Measurements from ENCODE around the gene ANO10. TPM values are rescaled to one million over a fixed set of nuclear protein-coding genes. Genes with fewer than 3 reads are reported as not detected.
"Not testable (repeated sequence)": the region's sequence is repeated elsewhere in the genome, so short reads cannot be mapped to it uniquely, and the experiment has no call there.

ANO10 gene
- total RNA-seq, 1 experiment from 2014 or later, result 9.7 TPM

DNA sequence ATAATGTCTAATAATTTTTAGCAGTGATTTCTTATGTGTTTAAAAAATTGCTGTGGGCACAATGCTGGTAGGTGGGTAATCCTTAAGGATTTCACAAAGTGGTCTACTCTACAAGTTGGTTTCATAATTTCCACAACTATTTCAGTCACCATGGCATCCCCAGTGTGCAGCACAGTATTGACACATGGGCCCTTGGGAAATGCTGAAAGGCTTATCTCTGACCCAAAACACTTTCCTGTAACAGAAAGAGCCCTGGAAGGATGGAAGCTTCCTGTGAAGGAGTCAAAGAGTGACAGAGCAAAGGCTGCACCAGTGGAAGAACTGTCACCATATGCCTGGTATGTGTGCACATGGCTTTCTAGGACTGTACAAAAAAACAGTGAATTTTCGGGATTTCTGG, 153.7 kb downstream of the ANO10 start:
- no peak overlapping the region for H3K27ac ChIP-seq (ENCODE audit: low read depth, low read length, poor library complexity, severe bottlenecking)
- TF ChIP-seq, protein P1, sequence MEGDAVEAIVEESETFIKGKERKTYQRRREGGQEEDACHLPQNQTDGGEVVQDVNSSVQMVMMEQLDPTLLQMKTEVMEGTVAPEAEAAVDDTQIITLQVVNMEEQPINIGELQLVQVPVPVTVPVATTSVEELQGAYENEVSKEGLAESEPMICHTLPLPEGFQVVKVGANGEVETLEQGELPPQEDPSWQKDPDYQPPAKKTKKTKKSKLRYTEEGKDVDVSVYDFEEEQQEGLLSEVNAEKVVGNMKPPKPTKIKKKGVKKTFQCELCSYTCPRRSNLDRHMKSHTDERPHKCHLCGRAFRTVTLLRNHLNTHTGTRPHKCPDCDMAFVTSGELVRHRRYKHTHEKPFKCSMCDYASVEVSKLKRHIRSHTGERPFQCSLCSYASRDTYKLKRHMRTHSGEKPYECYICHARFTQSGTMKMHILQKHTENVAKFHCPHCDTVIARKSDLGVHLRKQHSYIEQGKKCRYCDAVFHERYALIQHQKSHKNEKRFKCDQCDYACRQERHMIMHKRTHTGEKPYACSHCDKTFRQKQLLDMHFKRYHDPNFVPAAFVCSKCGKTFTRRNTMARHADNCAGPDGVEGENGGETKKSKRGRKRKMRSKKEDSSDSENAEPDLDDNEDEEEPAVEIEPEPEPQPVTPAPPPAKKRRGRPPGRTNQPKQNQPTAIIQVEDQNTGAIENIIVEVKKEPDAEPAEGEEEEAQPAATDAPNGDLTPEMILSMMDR (conservative IDR thresholded peaks at IDR 0.05; ENCODE audit: low read depth, low read length), result no peak
- no peak for TF ChIP-seq EZH2 (IDR thresholded peaks at IDR 0.05; ENCODE audit: borderline replicate concordance, low read depth, low read length, poor library complexity, severe bottlenecking)
- no peaks in the 10 kb centered on the region for H3K4me1 ChIP-seq (ENCODE audit: insufficient read depth, low read length, poor library complexity, severe bottlenecking)
- H3K36me3 ChIP-seq (ENCODE audit: insufficient read depth, low read length, poor library complexity, severe bottlenecking), result no peaks in the 10 kb centered on the region
- peak; percentile 0 for DNase-seq (ENCODE audit: low spot score)
- intact Hi-C loops (cut with micrococcal nuclease; ENCODE audit: unreplicated experiment), result no loop called here
- no TSS peak for BruUV-seq (replicated peaks)
- no peak overlapping the region for H3K4me3 ChIP-seq (ENCODE audit: low read depth, low read length, poor library complexity, severe bottlenecking)
- ChIA-PET POLR2A (ENCODE audit: low non-redundant PET) (no interaction called here), CTCF (no interaction called here)
- H3K9me3 ChIP-seq (ENCODE audit: low read depth, low read length, poor library complexity, severe bottlenecking), result no peaks in the 10 kb centered on the region
- H3K27me3 ChIP-seq (replicated peaks; ENCODE audit: insufficient read depth, low read depth, low read length, poor library complexity), result no peaks in the 10 kb centered on the region

DNA sequence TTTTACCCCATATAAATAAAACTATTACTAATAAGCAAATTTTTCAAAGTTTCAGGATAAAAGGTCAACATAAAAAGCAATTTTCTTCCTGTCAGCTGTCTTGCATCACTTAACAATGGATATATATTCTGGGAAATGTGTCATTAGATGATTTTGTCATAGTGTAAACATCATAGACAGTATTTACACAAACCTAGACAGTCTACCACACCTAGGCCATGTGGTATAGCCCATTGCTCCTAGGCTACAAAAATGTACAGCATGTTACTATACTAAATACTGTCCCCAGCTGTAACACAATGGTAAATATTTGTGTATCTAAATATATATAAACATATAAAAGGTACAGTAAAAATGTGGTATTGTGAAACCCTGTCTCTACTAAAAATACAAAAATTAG, 156.7 kb downstream of the ANO10 start:
- no peak overlapping the region for H3K4me3 ChIP-seq (ENCODE audit: low read depth, low read length, poor library complexity, severe bottlenecking)
- H3K36me3 ChIP-seq (ENCODE audit: insufficient read depth, low read length, poor library complexity, severe bottlenecking), result no peaks in the 10 kb centered on the region
- CTCF ChIA-PET, result no interaction called here
- H3K27me3 ChIP-seq (replicated peaks; ENCODE audit: insufficient read depth, low read depth, low read length, poor library complexity), result no peaks in the 10 kb centered on the region
- POLR2A ChIA-PET (ENCODE audit: low non-redundant PET), result no interaction called here
- no peaks in the 10 kb centered on the region for H3K9me3 ChIP-seq (ENCODE audit: low read depth, low read length, poor library complexity, severe bottlenecking)
- DNase-seq (ENCODE audit: low spot score), result no peak
- no peak overlapping the region for H3K27ac ChIP-seq (ENCODE audit: low read depth, low read length, poor library complexity, severe bottlenecking)
- intact Hi-C loops (cut with micrococcal nuclease; ENCODE audit: unreplicated experiment), result no loop called here
- no TSS peak for BruUV-seq (replicated peaks)
- H3K4me1 ChIP-seq (ENCODE audit: insufficient read depth, low read length, poor library complexity, severe bottlenecking), result no peaks in the 10 kb centered on the region
- TF ChIP-seq EZH2 (IDR thresholded peaks at IDR 0.05; ENCODE audit: borderline replicate concordance, low read depth, low read length, poor library complexity, severe bottlenecking), result no peak
- TF ChIP-seq, protein P1 (conservative IDR thresholded peaks at IDR 0.05; ENCODE audit: low read depth, low read length), result no peak

DNA sequence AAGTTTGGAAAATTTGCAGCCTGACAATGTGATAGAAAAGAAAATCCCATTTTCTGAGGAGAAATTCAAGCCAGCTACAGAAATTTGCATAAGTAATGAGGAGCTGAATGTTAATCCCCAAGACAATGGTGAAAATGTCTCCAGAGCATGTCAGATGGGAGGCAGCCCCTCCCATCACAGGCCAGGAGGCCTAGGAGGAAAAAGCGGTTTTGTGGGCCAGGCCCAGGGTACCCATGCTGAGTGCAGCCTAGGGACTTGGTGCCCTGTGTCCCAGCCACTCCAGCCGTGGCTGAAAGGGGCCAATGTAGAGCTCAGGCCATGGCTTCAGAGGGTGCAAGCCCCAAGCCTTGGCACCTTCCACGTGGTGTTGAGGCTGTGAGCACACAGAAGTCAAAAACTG, 159.2 kb downstream of the ANO10 start:
- CTCF ChIA-PET; POLR2A ChIA-PET (ENCODE audit: low non-redundant PET); intact Hi-C loops (cut with micrococcal nuclease; ENCODE audit: unreplicated experiment): not testable (repeated sequence)

DNA sequence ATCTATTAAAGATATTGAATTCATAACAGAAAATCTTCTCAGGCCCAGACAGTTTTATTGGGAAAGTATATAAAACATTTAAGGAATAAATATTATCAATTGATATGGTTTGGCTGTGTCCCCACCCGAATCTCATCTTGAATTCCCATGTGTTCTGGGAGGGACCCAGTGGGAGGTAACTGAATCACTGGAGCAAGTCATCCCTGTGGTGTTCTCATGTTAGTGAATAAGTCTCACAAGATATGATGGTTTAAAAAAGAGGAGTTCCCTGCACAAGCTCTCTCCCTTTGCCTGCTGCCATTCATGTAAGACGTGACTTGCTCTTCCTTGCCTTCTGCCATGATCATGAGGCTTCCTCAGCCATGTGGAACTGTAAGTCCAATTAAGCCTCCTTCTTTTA, 160.5 kb downstream of the ANO10 start:
- ChIA-PET CTCF (no interaction called here), POLR2A (ENCODE audit: low non-redundant PET) (no interaction called here)
- intact Hi-C loops (cut with micrococcal nuclease; ENCODE audit: unreplicated experiment), result no loop called here
- Histone ChIP-seq H3K9me3 (ENCODE audit: low read depth, low read length, poor library complexity, severe bottlenecking) (no peaks in the 10 kb centered on the region), H3K27me3 (replicated peaks; ENCODE audit: insufficient read depth, low read depth, low read length, poor library complexity) (no peaks in the 10 kb centered on the region), H3K4me3 (ENCODE audit: low read depth, low read length, poor library complexity, severe bottlenecking) (no peak overlapping the region), H3K4me1 (ENCODE audit: insufficient read depth, low read length, poor library complexity, severe bottlenecking) (no peaks in the 10 kb centered on the region), H3K36me3 (ENCODE audit: insufficient read depth, low read length, poor library complexity, severe bottlenecking) (no peaks in the 10 kb centered on the region), H3K27ac (ENCODE audit: low read depth, low read length, poor library complexity, severe bottlenecking) (no peak overlapping the region)
- DNase-seq (ENCODE audit: low spot score), result no peak
- no TSS peak for BruUV-seq (replicated peaks)
- TF ChIP-seq, protein P1 (conservative IDR thresholded peaks at IDR 0.05; ENCODE audit: low read depth, low read length), result no peak
- no peak for TF ChIP-seq EZH2 (IDR thresholded peaks at IDR 0.05; ENCODE audit: borderline replicate concordance, low read depth, low read length, poor library complexity, severe bottlenecking)

More for the DNA sequence above, 159.2 kb downstream of the ANO10 start:
- not testable (repeated sequence) for H3K36me3 ChIP-seq (ENCODE audit: insufficient read depth, low read length, poor library complexity, severe bottlenecking); H3K27ac ChIP-seq (ENCODE audit: low read depth, low read length, poor library complexity, severe bottlenecking); H3K4me3 ChIP-seq (ENCODE audit: low read depth, low read length, poor library complexity, severe bottlenecking); H3K9me3 ChIP-seq (ENCODE audit: low read depth, low read length, poor library complexity, severe bottlenecking); H3K4me1 ChIP-seq (ENCODE audit: insufficient read depth, low read length, poor library complexity, severe bottlenecking); DNase-seq (ENCODE audit: low spot score); H3K27me3 ChIP-seq (replicated peaks; ENCODE audit: insufficient read depth, low read depth, low read length, poor library complexity); BruUV-seq (replicated peaks)

DNA sequence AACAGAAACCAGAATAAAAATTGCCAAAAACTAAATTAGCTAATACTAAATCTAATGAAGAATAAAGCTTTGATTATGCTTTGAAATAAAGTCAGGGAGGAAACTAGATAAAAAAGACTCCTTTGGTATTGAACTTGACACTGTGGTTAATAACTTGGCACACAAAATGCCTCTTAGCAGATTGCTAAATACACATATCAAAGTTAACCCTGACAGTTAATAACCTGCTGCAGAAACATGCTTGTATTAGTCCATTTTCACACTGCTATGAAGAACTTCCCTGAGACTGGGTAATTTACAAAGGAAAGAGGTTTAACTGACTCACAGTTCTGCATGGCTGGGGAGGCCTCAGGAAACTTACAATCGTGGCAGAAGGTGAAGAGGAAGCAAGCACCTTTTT, 164.8 kb downstream of the ANO10 start:
- H3K36me3 ChIP-seq (ENCODE audit: insufficient read depth, low read length, poor library complexity, severe bottlenecking); intact Hi-C loops (cut with micrococcal nuclease; ENCODE audit: unreplicated experiment); POLR2A ChIA-PET (ENCODE audit: low non-redundant PET); DNase-seq (ENCODE audit: low spot score); BruUV-seq (replicated peaks); H3K4me1 ChIP-seq (ENCODE audit: insufficient read depth, low read length, poor library complexity, severe bottlenecking); H3K27me3 ChIP-seq (replicated peaks; ENCODE audit: insufficient read depth, low read depth, low read length, poor library complexity); H3K4me3 ChIP-seq (ENCODE audit: low read depth, low read length, poor library complexity, severe bottlenecking); H3K9me3 ChIP-seq (ENCODE audit: low read depth, low read length, poor library complexity, severe bottlenecking); H3K27ac ChIP-seq (ENCODE audit: low read depth, low read length, poor library complexity, severe bottlenecking); CTCF ChIA-PET: not testable (repeated sequence)
